Measurements from ENCODE around the gene PCDHA2.

The PCDHA2 gene

DNA sequence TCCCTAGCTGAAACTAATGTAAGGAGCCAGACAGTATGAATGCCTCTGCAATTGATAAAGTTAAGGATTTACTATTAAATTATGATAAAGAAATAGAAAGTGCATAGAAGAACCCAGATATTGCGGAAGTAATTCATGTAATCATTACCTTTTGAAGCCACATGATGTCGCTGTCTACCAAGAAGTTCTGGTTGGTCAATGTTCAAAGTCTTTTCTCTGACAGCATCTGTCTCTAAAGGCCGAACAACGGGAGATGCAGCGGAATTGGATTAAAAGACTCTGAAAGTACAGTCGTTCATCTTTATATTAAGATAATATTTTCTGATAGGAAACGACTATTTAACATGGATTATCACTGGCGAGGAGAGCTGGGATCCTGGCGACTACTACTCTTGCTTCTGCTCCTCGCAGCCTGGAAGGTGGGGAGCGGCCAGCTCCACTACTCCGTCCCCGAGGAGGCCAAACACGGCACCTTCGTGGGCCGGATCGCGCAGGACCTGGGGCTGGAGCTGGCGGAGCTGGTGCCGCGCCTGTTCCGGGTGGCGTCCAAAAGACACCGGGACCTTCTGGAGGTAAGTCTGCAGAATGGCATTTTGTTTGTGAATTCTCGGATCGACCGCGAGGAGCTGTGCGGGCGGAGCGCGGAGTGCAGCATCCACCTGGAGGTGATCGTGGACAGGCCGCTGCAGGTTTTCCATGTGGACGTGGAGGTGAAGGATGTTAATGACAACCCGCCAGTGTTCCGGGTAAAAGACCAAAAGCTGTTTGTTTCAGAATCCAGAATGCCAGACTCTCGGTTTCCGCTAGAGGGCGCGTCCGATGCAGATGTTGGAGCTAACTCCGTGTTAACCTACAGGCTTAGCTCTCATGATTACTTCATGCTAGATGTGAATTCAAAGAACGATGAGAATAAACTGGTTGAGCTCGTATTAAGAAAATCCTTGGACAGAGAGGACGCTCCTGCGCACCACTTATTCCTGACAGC lies 46.6 kb downstream of the PCDHA2 start, which contains the start of gene PCDHA8:
Gene PCDHA8 (plus strand): TSS at position 210 of the 985 bp plus-strand sequence. CDS start 135 bp downstream, at position 345.
- H3K4me3 ChIP-seq (ENCODE audit: low read length), result no peak within 1 kb of the TSS
- no peak for DNase-seq (ENCODE audit: low read depth)
- no peak for TF ChIP-seq CTCF (IDR thresholded peaks at IDR 0.05; ENCODE audit: insufficient read depth, low read depth, low read length, missing control alignments)

DNA sequence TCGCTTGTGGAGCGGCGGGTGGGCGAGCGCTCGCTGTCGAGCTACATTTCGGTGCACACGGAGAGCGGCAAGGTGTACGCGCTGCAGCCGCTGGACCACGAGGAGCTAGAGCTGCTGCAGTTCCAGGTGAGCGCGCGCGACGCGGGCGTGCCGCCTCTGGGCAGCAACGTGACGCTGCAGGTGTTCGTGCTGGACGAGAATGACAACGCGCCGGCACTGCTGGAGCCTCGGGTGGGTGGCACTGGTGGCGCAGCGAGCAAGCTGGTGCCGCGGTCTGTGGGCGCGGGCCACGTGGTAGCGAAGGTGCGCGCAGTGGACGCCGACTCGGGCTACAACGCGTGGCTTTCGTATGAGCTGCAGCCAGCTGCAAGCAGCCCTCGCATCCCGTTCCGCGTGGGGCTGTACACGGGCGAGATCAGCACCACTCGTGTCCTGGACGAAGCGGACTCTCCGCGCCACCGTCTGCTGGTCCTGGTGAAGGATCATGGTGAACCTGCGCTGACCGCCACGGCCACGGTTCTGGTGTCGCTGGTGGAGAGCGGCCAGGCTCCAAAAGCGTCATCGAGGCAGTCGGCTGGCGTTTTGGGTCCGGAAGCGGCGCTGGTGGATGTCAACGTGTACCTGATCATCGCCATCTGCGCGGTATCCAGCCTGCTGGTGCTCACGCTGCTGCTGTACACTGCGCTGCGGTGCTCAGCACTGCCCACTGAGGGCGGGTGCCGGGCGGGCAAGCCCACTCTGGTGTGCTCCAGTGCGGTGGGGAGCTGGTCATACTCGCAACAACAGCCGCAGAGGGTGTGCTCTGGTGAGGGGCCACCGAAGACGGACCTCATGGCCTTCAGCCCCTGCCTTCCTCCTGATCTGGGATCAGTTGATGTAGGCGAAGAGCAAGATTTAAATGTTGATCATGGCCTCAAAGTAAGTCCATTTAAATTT lies 48.4 kb downstream of the PCDHA2 start:
- H3K4me3 ChIP-seq (ENCODE audit: low read length), result no peak overlapping the region

More for the DNA sequence above, 48.4 kb downstream of the PCDHA2 start:
- no peak for TF ChIP-seq CTCF (IDR thresholded peaks at IDR 0.05; ENCODE audit: insufficient read depth, low read depth, low read length, missing control alignments)
- DNase-seq (ENCODE audit: low read depth), result no peak

All from epithelial cell of esophagus (primary cell).